ENCODE measurements around the gene COL23A1. TPM values are rescaled to one million over a fixed set of nuclear protein-coding genes. Genes with fewer than 3 reads are reported as not detected.

The COL23A1 gene
- total and polyA plus RNA-seq, 2 experiments from 2014 or later = 4.8 to 8.2 TPM

DNA sequence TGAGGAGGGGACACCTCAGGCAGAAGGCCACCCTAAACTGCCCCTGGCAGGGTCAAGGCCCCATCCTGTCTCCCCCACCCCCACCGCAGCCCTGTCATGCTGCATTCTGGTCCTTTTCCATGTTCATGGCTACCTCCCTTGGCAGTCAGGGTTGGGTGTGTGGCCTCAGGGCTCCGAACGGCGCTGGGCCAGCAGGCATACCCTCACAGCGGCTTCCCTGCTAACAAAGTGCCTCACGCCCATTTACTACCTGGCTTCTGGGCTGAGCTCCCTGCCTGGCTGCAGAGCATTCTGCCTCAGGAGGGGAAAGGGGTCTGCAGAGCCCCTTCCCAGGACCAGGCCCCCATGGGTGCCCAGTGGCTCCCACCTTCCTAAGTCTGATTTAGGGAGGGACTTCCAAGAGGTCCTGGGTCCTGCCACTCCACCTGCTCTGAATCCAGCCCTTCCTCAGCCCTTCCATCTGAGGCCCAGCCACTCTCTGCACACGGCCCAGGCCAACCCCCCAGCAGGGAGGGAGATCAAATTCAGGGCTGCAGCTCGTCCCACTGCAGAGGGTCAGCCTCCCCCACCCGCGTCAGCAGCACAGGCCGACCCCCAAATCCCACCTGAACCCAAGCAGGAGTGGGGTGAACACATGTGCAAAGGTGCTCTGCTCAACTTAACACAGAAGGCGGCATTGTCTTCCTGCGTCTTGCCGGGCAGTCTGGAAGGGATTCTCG, 241.7 kb downstream of the COL23A1 start (continued):
- TF ChIP-seq, protein P1, sequence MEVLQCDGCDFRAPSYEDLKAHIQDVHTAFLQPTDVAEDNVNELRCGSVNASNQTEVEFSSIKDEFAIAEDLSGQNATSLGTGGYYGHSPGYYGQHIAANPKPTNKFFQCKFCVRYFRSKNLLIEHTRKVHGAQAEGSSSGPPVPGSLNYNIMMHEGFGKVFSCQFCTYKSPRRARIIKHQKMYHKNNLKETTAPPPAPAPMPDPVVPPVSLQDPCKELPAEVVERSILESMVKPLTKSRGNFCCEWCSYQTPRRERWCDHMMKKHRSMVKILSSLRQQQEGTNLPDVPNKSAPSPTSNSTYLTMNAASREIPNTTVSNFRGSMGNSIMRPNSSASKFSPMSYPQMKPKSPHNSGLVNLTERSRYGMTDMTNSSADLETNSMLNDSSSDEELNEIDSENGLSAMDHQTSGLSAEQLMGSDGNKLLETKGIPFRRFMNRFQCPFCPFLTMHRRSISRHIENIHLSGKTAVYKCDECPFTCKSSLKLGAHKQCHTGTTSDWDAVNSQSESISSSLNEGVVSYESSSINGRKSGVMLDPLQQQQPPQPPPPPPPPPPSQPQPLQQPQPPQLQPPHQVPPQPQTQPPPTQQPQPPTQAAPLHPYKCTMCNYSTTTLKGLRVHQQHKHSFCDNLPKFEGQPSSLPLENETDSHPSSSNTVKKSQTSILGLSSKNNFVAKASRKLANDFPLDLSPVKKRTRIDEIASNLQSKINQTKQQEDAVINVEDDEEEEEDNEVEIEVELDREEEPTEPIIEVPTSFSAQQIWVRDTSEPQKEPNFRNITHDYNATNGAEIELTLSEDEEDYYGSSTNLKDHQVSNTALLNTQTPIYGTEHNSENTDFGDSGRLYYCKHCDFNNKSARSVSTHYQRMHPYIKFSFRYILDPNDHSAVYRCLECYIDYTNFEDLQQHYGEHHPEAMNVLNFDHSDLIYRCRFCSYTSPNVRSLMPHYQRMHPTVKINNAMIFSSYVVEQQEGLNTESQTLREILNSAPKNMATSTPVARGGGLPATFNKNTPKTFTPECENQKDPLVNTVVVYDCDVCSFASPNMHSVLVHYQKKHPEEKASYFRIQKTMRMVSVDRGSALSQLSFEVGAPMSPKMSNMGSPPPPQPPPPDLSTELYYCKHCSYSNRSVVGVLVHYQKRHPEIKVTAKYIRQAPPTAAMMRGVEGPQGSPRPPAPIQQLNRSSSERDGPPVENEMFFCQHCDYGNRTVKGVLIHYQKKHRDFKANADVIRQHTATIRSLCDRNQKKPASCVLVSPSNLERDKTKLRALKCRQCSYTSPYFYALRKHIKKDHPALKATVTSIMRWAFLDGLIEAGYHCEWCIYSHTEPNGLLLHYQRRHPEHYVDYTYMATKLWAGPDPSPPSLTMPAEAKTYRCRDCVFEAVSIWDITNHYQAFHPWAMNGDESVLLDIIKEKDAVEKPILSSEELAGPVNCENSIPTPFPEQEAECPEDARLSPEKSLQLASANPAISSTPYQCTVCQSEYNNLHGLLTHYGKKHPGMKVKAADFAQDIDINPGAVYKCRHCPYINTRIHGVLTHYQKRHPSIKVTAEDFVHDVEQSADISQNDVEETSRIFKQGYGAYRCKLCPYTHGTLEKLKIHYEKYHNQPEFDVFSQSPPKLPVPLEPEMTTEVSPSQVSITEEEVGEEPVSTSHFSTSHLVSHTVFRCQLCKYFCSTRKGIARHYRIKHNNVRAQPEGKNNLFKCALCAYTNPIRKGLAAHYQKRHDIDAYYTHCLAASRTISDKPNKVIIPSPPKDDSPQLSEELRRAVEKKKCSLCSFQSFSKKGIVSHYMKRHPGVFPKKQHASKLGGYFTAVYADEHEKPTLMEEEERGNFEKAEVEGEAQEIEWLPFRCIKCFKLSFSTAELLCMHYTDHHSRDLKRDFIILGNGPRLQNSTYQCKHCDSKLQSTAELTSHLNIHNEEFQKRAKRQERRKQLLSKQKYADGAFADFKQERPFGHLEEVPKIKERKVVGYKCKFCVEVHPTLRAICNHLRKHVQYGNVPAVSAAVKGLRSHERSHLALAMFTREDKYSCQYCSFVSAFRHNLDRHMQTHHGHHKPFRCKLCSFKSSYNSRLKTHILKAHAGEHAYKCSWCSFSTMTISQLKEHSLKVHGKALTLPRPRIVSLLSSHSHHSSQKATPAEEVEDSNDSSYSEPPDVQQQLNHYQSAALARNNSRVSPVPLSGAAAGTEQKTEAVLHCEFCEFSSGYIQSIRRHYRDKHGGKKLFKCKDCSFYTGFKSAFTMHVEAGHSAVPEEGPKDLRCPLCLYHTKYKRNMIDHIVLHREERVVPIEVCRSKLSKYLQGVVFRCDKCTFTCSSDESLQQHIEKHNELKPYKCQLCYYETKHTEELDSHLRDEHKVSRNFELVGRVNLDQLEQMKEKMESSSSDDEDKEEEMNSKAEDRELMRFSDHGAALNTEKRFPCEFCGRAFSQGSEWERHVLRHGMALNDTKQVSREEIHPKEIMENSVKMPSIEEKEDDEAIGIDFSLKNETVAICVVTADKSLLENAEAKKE (CRISPR knock-in tag; IDR thresholded peaks at IDR 0.05) = no peak
- TF ChIP-seq EZH2 (IDR thresholded peaks at IDR 0.05; ENCODE audit: low read depth, unreplicated experiment) (no peak), JUNB (IDR thresholded peaks at IDR 0.05; ENCODE audit: unreplicated experiment) (no peak)
- TF ChIP-seq, protein P2, sequence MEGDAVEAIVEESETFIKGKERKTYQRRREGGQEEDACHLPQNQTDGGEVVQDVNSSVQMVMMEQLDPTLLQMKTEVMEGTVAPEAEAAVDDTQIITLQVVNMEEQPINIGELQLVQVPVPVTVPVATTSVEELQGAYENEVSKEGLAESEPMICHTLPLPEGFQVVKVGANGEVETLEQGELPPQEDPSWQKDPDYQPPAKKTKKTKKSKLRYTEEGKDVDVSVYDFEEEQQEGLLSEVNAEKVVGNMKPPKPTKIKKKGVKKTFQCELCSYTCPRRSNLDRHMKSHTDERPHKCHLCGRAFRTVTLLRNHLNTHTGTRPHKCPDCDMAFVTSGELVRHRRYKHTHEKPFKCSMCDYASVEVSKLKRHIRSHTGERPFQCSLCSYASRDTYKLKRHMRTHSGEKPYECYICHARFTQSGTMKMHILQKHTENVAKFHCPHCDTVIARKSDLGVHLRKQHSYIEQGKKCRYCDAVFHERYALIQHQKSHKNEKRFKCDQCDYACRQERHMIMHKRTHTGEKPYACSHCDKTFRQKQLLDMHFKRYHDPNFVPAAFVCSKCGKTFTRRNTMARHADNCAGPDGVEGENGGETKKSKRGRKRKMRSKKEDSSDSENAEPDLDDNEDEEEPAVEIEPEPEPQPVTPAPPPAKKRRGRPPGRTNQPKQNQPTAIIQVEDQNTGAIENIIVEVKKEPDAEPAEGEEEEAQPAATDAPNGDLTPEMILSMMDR (conservative IDR thresholded peaks at IDR 0.05; ENCODE audit: low read depth in 2 of 2) = no peak
- TF ChIP-seq, protein P3, sequence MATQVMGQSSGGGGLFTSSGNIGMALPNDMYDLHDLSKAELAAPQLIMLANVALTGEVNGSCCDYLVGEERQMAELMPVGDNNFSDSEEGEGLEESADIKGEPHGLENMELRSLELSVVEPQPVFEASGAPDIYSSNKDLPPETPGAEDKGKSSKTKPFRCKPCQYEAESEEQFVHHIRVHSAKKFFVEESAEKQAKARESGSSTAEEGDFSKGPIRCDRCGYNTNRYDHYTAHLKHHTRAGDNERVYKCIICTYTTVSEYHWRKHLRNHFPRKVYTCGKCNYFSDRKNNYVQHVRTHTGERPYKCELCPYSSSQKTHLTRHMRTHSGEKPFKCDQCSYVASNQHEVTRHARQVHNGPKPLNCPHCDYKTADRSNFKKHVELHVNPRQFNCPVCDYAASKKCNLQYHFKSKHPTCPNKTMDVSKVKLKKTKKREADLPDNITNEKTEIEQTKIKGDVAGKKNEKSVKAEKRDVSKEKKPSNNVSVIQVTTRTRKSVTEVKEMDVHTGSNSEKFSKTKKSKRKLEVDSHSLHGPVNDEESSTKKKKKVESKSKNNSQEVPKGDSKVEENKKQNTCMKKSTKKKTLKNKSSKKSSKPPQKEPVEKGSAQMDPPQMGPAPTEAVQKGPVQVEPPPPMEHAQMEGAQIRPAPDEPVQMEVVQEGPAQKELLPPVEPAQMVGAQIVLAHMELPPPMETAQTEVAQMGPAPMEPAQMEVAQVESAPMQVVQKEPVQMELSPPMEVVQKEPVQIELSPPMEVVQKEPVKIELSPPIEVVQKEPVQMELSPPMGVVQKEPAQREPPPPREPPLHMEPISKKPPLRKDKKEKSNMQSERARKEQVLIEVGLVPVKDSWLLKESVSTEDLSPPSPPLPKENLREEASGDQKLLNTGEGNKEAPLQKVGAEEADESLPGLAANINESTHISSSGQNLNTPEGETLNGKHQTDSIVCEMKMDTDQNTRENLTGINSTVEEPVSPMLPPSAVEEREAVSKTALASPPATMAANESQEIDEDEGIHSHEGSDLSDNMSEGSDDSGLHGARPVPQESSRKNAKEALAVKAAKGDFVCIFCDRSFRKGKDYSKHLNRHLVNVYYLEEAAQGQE (IDR thresholded peaks at IDR 0.05; ENCODE audit: unreplicated experiment) = no peak

All from GM23338 (cell line).